ENCODE data around the gene SYT14. TPM values are rescaled to one million over a fixed set of nuclear protein-coding genes. Genes with fewer than 3 reads are reported as not detected.

Gene SYT14
- total RNA-seq, 1 experiment from 2014 or later = 2.1 TPM

DNA sequence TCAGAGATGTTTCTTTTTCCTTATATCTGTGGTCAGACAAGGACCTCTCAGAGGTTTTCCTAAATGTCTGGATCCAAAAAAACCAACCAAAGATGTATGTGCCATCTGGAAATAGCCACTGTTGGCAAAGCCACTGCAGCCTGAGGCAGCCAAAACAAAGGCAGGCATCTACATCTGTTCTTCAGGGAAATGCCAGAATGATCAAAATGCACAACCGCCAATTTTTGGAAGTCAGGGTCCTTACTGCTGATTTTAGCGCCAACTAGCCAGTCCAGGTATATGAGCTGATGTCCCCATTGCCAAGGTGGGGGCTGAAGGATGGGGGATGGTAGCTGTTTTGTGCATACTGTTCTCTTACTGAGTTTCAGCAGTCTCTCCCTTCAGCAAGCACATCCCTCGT lies 45.9 kb downstream of the SYT14 start:
- no peak overlapping the region for H3K27ac Mint-ChIP-seq (ENCODE audit: unreplicated experiment)
- TF ChIP-seq, protein P1, sequence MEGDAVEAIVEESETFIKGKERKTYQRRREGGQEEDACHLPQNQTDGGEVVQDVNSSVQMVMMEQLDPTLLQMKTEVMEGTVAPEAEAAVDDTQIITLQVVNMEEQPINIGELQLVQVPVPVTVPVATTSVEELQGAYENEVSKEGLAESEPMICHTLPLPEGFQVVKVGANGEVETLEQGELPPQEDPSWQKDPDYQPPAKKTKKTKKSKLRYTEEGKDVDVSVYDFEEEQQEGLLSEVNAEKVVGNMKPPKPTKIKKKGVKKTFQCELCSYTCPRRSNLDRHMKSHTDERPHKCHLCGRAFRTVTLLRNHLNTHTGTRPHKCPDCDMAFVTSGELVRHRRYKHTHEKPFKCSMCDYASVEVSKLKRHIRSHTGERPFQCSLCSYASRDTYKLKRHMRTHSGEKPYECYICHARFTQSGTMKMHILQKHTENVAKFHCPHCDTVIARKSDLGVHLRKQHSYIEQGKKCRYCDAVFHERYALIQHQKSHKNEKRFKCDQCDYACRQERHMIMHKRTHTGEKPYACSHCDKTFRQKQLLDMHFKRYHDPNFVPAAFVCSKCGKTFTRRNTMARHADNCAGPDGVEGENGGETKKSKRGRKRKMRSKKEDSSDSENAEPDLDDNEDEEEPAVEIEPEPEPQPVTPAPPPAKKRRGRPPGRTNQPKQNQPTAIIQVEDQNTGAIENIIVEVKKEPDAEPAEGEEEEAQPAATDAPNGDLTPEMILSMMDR (IDR thresholded peaks at IDR 0.05; ENCODE audit: unreplicated experiment) = no peak
- CTCF ChIA-PET = no interaction called here
- peaks cover 3% of the 10 kb centered on the region for H3K9me3 Mint-ChIP-seq (ENCODE audit: low read depth, unreplicated experiment)
- no TSS peak for BruUV-seq (replicated peaks)
- no peak overlapping the region for H3K4me3 Mint-ChIP-seq (ENCODE audit: low read depth, unreplicated experiment)
- intact Hi-C loops (cut with micrococcal nuclease; ENCODE audit: unreplicated experiment) = no loop called here
- peaks cover 12% of the 10 kb centered on the region for H3K4me1 Mint-ChIP-seq (ENCODE audit: low read depth, unreplicated experiment)
- no peaks in the 10 kb centered on the region for H3K27me3 Mint-ChIP-seq (ENCODE audit: unreplicated experiment)
- no peak for DNase-seq
- no peaks in the 10 kb centered on the region for H3K36me3 Mint-ChIP-seq (ENCODE audit: insufficient read depth, unreplicated experiment)

DNA sequence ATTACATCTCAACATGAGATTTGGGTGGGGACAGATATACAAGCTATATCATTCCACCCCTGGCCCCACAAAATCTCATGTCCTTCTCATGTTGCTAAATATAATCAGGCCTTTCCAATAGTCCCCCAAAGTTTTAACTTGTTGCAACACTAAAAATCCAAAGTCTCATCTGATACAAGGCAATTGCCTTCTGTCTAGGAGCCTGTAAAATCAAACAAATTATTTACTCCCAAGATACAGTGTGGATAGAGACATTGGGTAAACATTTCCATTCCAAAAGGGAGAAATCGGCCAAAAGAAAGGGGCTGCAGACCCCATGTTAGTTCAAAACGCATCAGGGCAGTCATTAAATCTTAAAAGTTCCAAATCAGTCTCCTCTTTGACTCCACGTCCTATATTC lies 47.0 kb downstream of the SYT14 start:
- no TSS peak for BruUV-seq (replicated peaks)
- Mint-ChIP-seq H3K9me3 (ENCODE audit: low read depth, unreplicated experiment) (peaks cover 3% of the 10 kb centered on the region), H3K27me3 (ENCODE audit: unreplicated experiment) (no peaks in the 10 kb centered on the region), H3K36me3 (ENCODE audit: insufficient read depth, unreplicated experiment) (no peaks in the 10 kb centered on the region), H3K27ac (ENCODE audit: unreplicated experiment) (no peak overlapping the region), H3K4me3 (ENCODE audit: low read depth, unreplicated experiment) (no peak overlapping the region), H3K4me1 (ENCODE audit: low read depth, unreplicated experiment) (peaks cover 18% of the 10 kb centered on the region)
- DNase-seq = no peak
- CTCF ChIA-PET = no interaction called here
- intact Hi-C loops (cut with micrococcal nuclease; ENCODE audit: unreplicated experiment) = no loop called here
- TF ChIP-seq, protein P1 (IDR thresholded peaks at IDR 0.05; ENCODE audit: unreplicated experiment) = no peak

DNA sequence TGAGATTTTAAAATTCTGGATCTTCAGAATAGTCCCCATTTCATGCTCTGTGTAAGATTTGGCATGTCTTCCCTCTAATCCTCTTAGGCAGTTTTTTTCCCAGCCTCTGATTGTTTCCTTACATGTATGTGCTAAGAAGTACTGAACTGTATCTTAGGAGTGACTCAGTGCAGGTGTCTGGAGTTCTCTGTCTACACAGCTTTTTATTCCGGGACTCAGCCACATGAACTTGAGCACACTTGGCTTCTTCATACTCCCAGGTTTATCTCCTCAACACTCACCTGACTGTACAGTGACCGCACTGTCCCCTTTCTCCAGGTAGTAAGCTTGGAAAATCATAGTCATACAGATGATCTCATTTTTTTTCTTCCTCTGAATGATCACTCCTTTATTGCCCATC lies 50.7 kb downstream of the SYT14 start:
- TF ChIP-seq, protein P1 (IDR thresholded peaks at IDR 0.05; ENCODE audit: unreplicated experiment) = no peak
- intact Hi-C loops (cut with micrococcal nuclease; ENCODE audit: unreplicated experiment) = loop anchor here (1.0 kb wide), 3 partner anchors 102 to 128 kb away; no protein-coding TSS in a partner anchor
- H3K9me3 Mint-ChIP-seq (ENCODE audit: low read depth, unreplicated experiment) = peaks cover 3% of the 10 kb centered on the region
- H3K27ac Mint-ChIP-seq (ENCODE audit: unreplicated experiment) = peak overlapping the region; percentile 90
- peak; percentile 18 for DNase-seq
- H3K36me3 Mint-ChIP-seq (ENCODE audit: insufficient read depth, unreplicated experiment) = no peaks in the 10 kb centered on the region
- H3K4me1 Mint-ChIP-seq (ENCODE audit: low read depth, unreplicated experiment) = peaks cover 18% of the 10 kb centered on the region
- BruUV-seq (replicated peaks) = no TSS peak
- CTCF ChIA-PET = interaction anchor here (1.0 to 2.2 kb wide), 8 partner anchors 9 to 322 kb away, joined by 3 to 12 read pairs (median 5); no protein-coding TSS in a partner anchor
- H3K4me3 Mint-ChIP-seq (ENCODE audit: low read depth, unreplicated experiment) = no peak overlapping the region
- no peaks in the 10 kb centered on the region for H3K27me3 Mint-ChIP-seq (ENCODE audit: unreplicated experiment)

DNA sequence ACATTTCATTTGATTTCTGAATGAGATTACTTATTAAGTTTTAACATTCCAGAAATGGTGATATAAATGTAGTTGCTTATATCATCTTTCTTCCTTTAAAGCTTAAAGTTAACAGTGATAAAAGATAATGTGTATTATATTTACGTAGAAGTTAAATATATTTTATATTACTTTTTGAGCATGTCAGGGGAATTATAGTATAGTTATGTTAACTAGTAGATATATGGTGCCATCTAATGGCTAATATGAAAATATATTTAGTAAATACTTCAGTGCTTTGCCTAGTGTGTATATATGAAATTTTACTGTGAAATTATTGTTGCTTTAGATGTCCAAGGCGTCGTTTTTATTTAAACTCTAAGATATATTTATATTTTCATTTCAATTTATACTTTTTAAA lies 51.5 kb downstream of the SYT14 start:
- Mint-ChIP-seq H3K9me3 (ENCODE audit: low read depth, unreplicated experiment) (peaks cover 3% of the 10 kb centered on the region), H3K4me1 (ENCODE audit: low read depth, unreplicated experiment) (peaks cover 18% of the 10 kb centered on the region), H3K27me3 (ENCODE audit: unreplicated experiment) (no peaks in the 10 kb centered on the region), H3K27ac (ENCODE audit: unreplicated experiment) (peak overlapping the region; percentile 90), H3K36me3 (ENCODE audit: insufficient read depth, unreplicated experiment) (no peaks in the 10 kb centered on the region), H3K4me3 (ENCODE audit: low read depth, unreplicated experiment) (no peak overlapping the region)
- CTCF ChIA-PET = interaction anchor here (1.1 to 2.2 kb wide), 7 partner anchors 94 to 322 kb away, joined by 3 to 12 read pairs (median 6); no protein-coding TSS in a partner anchor
- TF ChIP-seq, protein P1 (IDR thresholded peaks at IDR 0.05; ENCODE audit: unreplicated experiment) = peak; percentile 46
- intact Hi-C loops (cut with micrococcal nuclease; ENCODE audit: unreplicated experiment) = loop anchor here (1.0 kb wide), 3 partner anchors 103 to 129 kb away; no protein-coding TSS in a partner anchor
- no TSS peak for BruUV-seq (replicated peaks)
- DNase-seq = no peak

Measured in Calu3 (cell line).